NB4 (cell line): ENCODE data around the gene CCDC88B.

ENCODE experiments used
- CTCF ChIP-seq: IDR thresholded peaks from one replicate; pipeline ENCODE4 v1.5.1; 2012; ENCODE audit warnings: low read depth, low read length
- MAX ChIP-seq: IDR thresholded peaks from 2 replicates; pipeline ENCODE4 v1.6.1; 2011; ENCODE audit warnings: low read depth, low read length
- MYC ChIP-seq: IDR thresholded peaks from 2 replicates; pipeline ENCODE4 v1.6.1; 2011; ENCODE audit warnings: low read depth, low read length
- POLR2A ChIP-seq: IDR thresholded peaks from 2 replicates; pipeline ENCODE4 v1.6.1; 2011; ENCODE audit warnings: mild to moderate bottlenecking; ENCODE audit not compliant: insufficient read length; ENCODE audit errors: extremely low read depth

GRCh38 chr11:64348383-64349024 lies 8.5 kb downstream of the CCDC88B start:
- no peak for TF ChIP-seq CTCF
- no peak for TF ChIP-seq POLR2A
- TF ChIP-seq MAX, result no peak
- no peak for TF ChIP-seq MYC
